Measurements from ENCODE around the gene UBTF. TPM values are rescaled to one million over a fixed set of nuclear protein-coding genes. Genes with fewer than 3 reads are reported as not detected.

The UBTF gene
- total RNA-seq, 1 donor: 58.7 TPM

GRCh38 chr17:44176671-44177501 lies 42.6 kb downstream of the UBTF start:
- DNase-seq (ENCODE audit: low read depth in 2 of 3, low spot score in 2 of 3): no peak

- no peak for DNase-seq (ENCODE audit: low read depth in 2 of 3, low spot score in 2 of 3)
Observed at GRCh38 chr17:44176257-44176656, 43.2 kb downstream of the UBTF start.

GRCh38 chr17:44174427-44174826 lies 45.0 kb downstream of the UBTF start:
- DNase-seq (ENCODE audit: low read depth in 2 of 3, low spot score in 2 of 3): no peak

GRCh38 chr17:44171931-44172455 lies 47.5 kb downstream of the UBTF start:
- no peak for DNase-seq (ENCODE audit: low read depth in 2 of 3, low spot score in 2 of 3)

GRCh38 chr17:44170499-44171201 lies 48.8 kb downstream of the UBTF start, which contains the start of gene ASB16:
TSS of gene ASB16 (plus strand) at chr17:44170704. CDS start at chr17:44170790, 86 bp downstream.
- no peak for DNase-seq (ENCODE audit: low read depth in 2 of 3, low spot score in 2 of 3)

- DNase-seq (ENCODE audit: low read depth in 2 of 3, low spot score in 2 of 3): no peak
Observed at GRCh38 chr17:44170135-44170498, 49.4 kb downstream of the UBTF start.

- no peak for DNase-seq (ENCODE audit: low read depth in 2 of 3, low spot score in 2 of 3)
Observed at GRCh38 chr17:44167181-44167861, 52.2 kb downstream of the UBTF start.

GRCh38 chr17:44164476-44164875 lies 55.0 kb downstream of the UBTF start:
- DNase-seq (ENCODE audit: low read depth in 2 of 3, low spot score in 2 of 3): no peak

- no peak for DNase-seq (ENCODE audit: low read depth in 2 of 3, low spot score in 2 of 3)
Observed at GRCh38 chr17:44159519-44160210, 59.8 kb downstream of the UBTF start.

- DNase-seq (ENCODE audit: low read depth in 2 of 3, low spot score in 2 of 3): no peak
Observed at GRCh38 chr17:44155488-44155887, 64.0 kb downstream of the UBTF start.

Small RNA genes within 50 kb of the gene (small RNA-seq; reads per million reads assigned to genes)
- not detected for gene MIR6782

Other genes with a start within 250 kb of the UBTF start
- gene NAGS, start 215.1 kb downstream of the UBTF start, total RNA-seq: under 0.01 TPM
- 141 TPM for gene TMEM101, start 204.7 kb downstream of the UBTF start, total RNA-seq
- gene LSM12, start 153.0 kb downstream of the UBTF start, total RNA-seq: 17.8 TPM
- gene G6PC3, start 148.9 kb downstream of the UBTF start, total RNA-seq: 60.1 TPM
- gene HDAC5, start 96.0 kb downstream of the UBTF start, total RNA-seq: 102 TPM
- 3.5 TPM for gene HROB, start 77.7 kb downstream of the UBTF start, total RNA-seq
- not detected for gene ASB16, start 49.0 kb downstream of the UBTF start, total RNA-seq
- 56.8 TPM for gene TMUB2, start 32.7 kb downstream of the UBTF start, total RNA-seq
- 34.2 TPM for gene ATXN7L3, start 19.8 kb downstream of the UBTF start, total RNA-seq
- 0.81 TPM for gene SLC4A1, start 48.5 kb upstream of the UBTF start, total RNA-seq
- 1.6 TPM for gene RUNDC3A, start 88.9 kb upstream of the UBTF start, total RNA-seq
- gene SLC25A39, start 105.1 kb upstream of the UBTF start, total RNA-seq: 98.3 TPM
- gene GRN, start 125.6 kb upstream of the UBTF start, total RNA-seq: 263 TPM
- 9.2 TPM for gene FAM171A2, start 144.2 kb upstream of the UBTF start, total RNA-seq
- 80.8 TPM for gene ITGA2B, start 170.0 kb upstream of the UBTF start, total RNA-seq

Data from hematopoietic multipotent progenitor cell (in vitro differentiated cells).